Measurements from ENCODE around the gene MRPS34.

- TF ChIP-seq, protein P1, sequence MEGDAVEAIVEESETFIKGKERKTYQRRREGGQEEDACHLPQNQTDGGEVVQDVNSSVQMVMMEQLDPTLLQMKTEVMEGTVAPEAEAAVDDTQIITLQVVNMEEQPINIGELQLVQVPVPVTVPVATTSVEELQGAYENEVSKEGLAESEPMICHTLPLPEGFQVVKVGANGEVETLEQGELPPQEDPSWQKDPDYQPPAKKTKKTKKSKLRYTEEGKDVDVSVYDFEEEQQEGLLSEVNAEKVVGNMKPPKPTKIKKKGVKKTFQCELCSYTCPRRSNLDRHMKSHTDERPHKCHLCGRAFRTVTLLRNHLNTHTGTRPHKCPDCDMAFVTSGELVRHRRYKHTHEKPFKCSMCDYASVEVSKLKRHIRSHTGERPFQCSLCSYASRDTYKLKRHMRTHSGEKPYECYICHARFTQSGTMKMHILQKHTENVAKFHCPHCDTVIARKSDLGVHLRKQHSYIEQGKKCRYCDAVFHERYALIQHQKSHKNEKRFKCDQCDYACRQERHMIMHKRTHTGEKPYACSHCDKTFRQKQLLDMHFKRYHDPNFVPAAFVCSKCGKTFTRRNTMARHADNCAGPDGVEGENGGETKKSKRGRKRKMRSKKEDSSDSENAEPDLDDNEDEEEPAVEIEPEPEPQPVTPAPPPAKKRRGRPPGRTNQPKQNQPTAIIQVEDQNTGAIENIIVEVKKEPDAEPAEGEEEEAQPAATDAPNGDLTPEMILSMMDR (IDR thresholded peaks at IDR 0.05; ENCODE audit: insufficient read depth, low read depth, low read length) = no peak
- TF ChIP-seq EZH2 (IDR thresholded peaks at IDR 0.05; ENCODE audit: insufficient read depth, low read length) = no peak
Observed at GRCh38 chr16:1734816-1735215, 38.1 kb downstream of the MRPS34 start.

Measured in astrocyte (in vitro differentiated cells and primary cell).